Endothelial cell of umbilical vein (primary cell): Measurements from ENCODE around the gene TOR4A. TPM values are rescaled to one million over a fixed set of nuclear protein-coding genes. Genes with fewer than 3 reads are reported as not detected.

Experiments
- BruUV-seq: library from RNA; stranded (reverse); fragments of 400-500 nt; replicated peaks from 2 replicates; lab custom pipeline; 2021; lab: Mats Ljungman, UMichigan
- CTCF ChIA-PET: fragments of 300-600, 350-600 bp; sonication (Branson Sonifier 250); formaldehyde crosslinking; loops from one replicate; lab custom pipeline; 2021; ENCODE audit warnings: antibody characterized with exemption, inconsistent platforms; lab: Charles Lee
- POLR2A ChIA-PET: fragments of 300-600, 350-600 bp; sonication (Branson Sonifier 250); formaldehyde crosslinking; loops from one replicate; lab custom pipeline; 2021; ENCODE audit warnings: antibody characterized with exemption, inconsistent platforms; lab: Charles Lee
- DNase-seq: peaks from one replicate; pipeline ENCODE4 v3.0.0-alpha.2; 2011; ENCODE audit warnings: low read depth, low spot score
- FAIRE-seq: peaks from 2 replicates; lab custom pipeline; 2011; peaks lifted over from hg19 to GRCh38; lab: Jason Lieb, UNC
- H2AFZ ChIP-seq: 2 replicates; pipeline ENCODE4 v1.6.0; 2012; ENCODE audit warnings: low read depth, low read length, control low read depth, inconsistent platforms
- H3K27ac ChIP-seq: 2 replicates; pipeline ENCODE4 v1.5.1; 2011; ENCODE audit warnings: low read depth, mild to moderate bottlenecking, control low read depth, low read length, moderate library complexity; ENCODE audit not compliant: insufficient read depth
- H3K27me3 ChIP-seq, 2 experiments: 2 replicates each; pipeline versions ENCODE4 v1.6.0 to v1.6.1; 2011; ENCODE audit warnings: low read length in 2 of 2, mixed read lengths in 1 of 2; ENCODE audit not compliant: control insufficient read depth in 2 of 2, insufficient read depth in 2 of 2
- H3K36me3 ChIP-seq, 2 experiments: 2 replicates in 1 of 2; 3 replicates in 1 of 2; pipeline ENCODE4 v1.5.1; 2011; ENCODE audit warnings: low read length in 2 of 2, mild to moderate bottlenecking in 1 of 2, moderate library complexity in 1 of 2; ENCODE audit not compliant: control insufficient read depth in 2 of 2, insufficient read depth in 2 of 2; ENCODE audit errors: extremely low read depth in 1 of 2
- H3K4me1 ChIP-seq: 3 replicates; pipeline ENCODE4 v1.5.1; 2011; ENCODE audit warnings: mild to moderate bottlenecking, low read length; ENCODE audit not compliant: control insufficient read depth, insufficient read depth; ENCODE audit errors: extremely low read depth
- H3K4me2 ChIP-seq: 2 replicates; pipeline ENCODE4 v1.6.1; 2011; ENCODE audit warnings: low read length, control low read depth, mixed read lengths; ENCODE audit not compliant: insufficient read depth
- H3K4me3 ChIP-seq, 3 experiments: fragments of 200-600 bp in 1 of 3; sonication (generic), shearing (Covaris generic) in 1 of 3; replicated peaks in 1 of 3; 2 replicates each; pipeline ENCODE4 v1.5.1; 2011 to 2016; ENCODE audit warnings: control low read depth in 3 of 3, low read length in 3 of 3, mild to moderate bottlenecking in 2 of 3, inconsistent platforms in 1 of 3, low read depth in 1 of 3, moderate library complexity in 1 of 3; ENCODE audit not compliant: insufficient read depth in 1 of 3
- H3K79me2 ChIP-seq: 2 replicates; pipeline ENCODE4 v1.6.0; 2012; ENCODE audit warnings: low read length, inconsistent platforms; ENCODE audit not compliant: control insufficient read depth, insufficient read depth
- H3K9ac ChIP-seq: replicated peaks from 2 replicates; pipeline ENCODE3; 2011; ENCODE audit warnings: low read length, control low read depth; ENCODE audit not compliant: insufficient read depth; ENCODE audit errors: extremely low read depth
- H3K9me1 ChIP-seq: replicated peaks from 3 replicates; pipeline ENCODE4 v1.6.0; 2011; ENCODE audit warnings: mild to moderate bottlenecking, low read length; ENCODE audit not compliant: control insufficient read depth, insufficient read depth; ENCODE audit errors: extremely low read depth
- H3K9me3 ChIP-seq: replicated peaks from 2 replicates; pipeline ENCODE4 v1.5.1; 2012; ENCODE audit warnings: low read length, inconsistent platforms; ENCODE audit not compliant: control insufficient read depth, insufficient read depth
- H4K20me1 ChIP-seq: replicated peaks from 2 replicates; pipeline ENCODE3; 2011; ENCODE audit warnings: mild to moderate bottlenecking, low read length; ENCODE audit not compliant: control insufficient read depth, insufficient read depth; ENCODE audit errors: extremely low read depth
- FOS ChIP-seq: IDR thresholded peaks from 2 replicates; pipeline ENCODE4 v1.6.1; 2011; ENCODE audit warnings: mild to moderate bottlenecking, low read length, moderate library complexity, borderline replicate concordance; ENCODE audit not compliant: insufficient read depth
- GATA2 ChIP-seq: IDR thresholded peaks from 2 replicates; pipeline ENCODE4 v1.7.0; 2011; ENCODE audit warnings: low read depth, mild to moderate bottlenecking, moderate library complexity, mixed read lengths, low read length; ENCODE audit not compliant: insufficient read length, insufficient read depth
- MYC ChIP-seq: IDR thresholded peaks from one replicate; pipeline ENCODE4 v1.6.1; 2011; ENCODE audit warnings: mild to moderate bottlenecking, low read depth, low read length
- POLR2A ChIP-seq: IDR thresholded peaks from 2 replicates; pipeline ENCODE4 v1.6.1; 2012; ENCODE audit warnings: low read depth, mild to moderate bottlenecking, control low read depth, low read length
- dilution Hi-C: fragments of 300-500 bp; cut with MboI; formaldehyde crosslinking; loops from one replicate; pipeline ENCODE4 v1.15.0; 2019; ENCODE audit warnings: low sequenced_read_pairs; ENCODE audit not compliant: extremely low pct_ligation_motif_present
- intact Hi-C: fragments of 100-400 bp; cut with micrococcal nuclease; formaldehyde crosslinking; loops from one replicate; pipeline ENCODE4 v1.10.0; 2022
- polyA plus RNA-seq, 4 experiments: library from polyadenylated mRNA; depleted of rRNA in 3 of 4; stranded (reverse) in 3 of 4; unstranded in 1 of 4; fragments of >200 nt; gene quantifications; 2 replicates each; pipeline versions ENCODE4 v1.2.1 to v1.2.3, GENCODE V29; 2011 to 2012; ENCODE audit warnings: missing spikeins in 1 of 4
- total RNA-seq: library from RNA; stranded (reverse); gene quantifications from 2 replicates; pipeline ENCODE4 v1.2.3, GENCODE V29; 2021
- TF ChIP-seq, protein P1 (sequence below): IDR thresholded peaks from 2 replicates; pipeline ENCODE4 v1.6.1; 2011; ENCODE audit not compliant: insufficient read depth, insufficient read length
- TF ChIP-seq, protein P2 (sequence below), 2 donors: IDR thresholded peaks; 1 replicate in 1 of 2; 2 replicates in 1 of 2; pipeline ENCODE4 v1.5.1; 2011; ENCODE audit warnings: low read length in 2 of 2, mild to moderate bottlenecking in 2 of 2, moderate library complexity in 2 of 2, control low read depth in 1 of 2, inconsistent platforms in 1 of 2, low read depth in 1 of 2; ENCODE audit not compliant: insufficient read depth in 1 of 2; ENCODE audit errors: extremely low read depth in 1 of 2

TOR4A gene
- total and polyA plus RNA-seq, 2 donors (not counting 3 experiments of a cell fraction or from before 2014, with no cell fraction given) = 32.4 to 48.0 TPM

DNA sequence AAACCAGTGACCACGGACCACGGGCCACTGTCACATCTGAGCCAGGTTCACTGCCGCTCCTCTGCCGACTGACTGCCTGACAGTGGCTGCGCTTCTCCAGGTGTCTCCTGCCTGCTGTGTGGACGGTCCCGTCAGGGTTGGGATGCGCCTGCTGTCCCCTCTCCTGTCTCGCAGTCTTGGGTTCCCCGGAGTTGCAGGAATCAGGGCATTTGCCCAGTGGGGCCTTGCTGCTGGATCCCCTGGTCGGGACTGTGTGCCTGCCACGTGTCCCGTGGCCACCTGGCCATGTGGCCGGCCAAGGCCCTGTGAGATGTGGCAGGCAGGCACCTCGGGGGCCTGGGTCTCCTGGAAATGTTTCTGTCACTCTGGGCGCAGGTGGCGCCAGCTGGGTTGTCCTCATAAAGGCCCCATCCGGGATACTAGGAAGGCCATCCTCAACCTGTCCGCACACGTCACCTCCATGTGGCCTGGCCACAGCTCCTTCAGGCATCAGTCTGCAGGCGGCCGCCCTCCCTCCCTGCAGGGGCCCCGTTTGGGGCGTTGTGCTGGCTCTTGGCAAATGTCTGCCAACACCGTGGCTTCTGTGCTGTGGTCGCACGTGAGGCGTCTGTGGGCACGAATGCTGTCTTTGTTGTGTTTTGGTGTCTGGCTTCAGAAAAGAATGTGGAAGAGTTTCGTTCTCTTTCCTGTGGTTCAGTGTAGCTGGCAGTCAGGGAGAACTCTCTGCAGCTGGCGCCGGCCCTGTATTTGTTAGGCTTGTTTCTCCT lies 6.4 kb upstream of the TOR4A start:
- dilution Hi-C loops = no loop called here
- no TSS peak for BruUV-seq

GRCh38 chr9:137271696-137272076 lies 5.8 kb upstream of the TOR4A start:
- H4K20me1 ChIP-seq = no peaks in the 10 kb centered on the region
- peaks cover 28% of the 10 kb centered on the region for H3K4me1 ChIP-seq
- ChIA-PET POLR2A (no interaction called here), CTCF (no interaction called here)
- no peak overlapping the region for H3K9ac ChIP-seq
- H3K27ac ChIP-seq = no peak overlapping the region
- dilution Hi-C loops (no loop called here), intact Hi-C loops (no loop called here)
- no peak overlapping the region for H3K4me3 ChIP-seq
- H3K4me2 ChIP-seq = no peak overlapping the region
- no peak for TF ChIP-seq POLR2A
- no peak for TF ChIP-seq GATA2
- no peak for TF ChIP-seq FOS
- TF ChIP-seq, protein P1, sequence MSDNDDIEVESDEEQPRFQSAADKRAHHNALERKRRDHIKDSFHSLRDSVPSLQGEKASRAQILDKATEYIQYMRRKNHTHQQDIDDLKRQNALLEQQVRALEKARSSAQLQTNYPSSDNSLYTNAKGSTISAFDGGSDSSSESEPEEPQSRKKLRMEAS = no peak
- no peak for TF ChIP-seq MYC
- DNase-seq = no peak
- no peaks in the 10 kb centered on the region for H3K9me1 ChIP-seq
- no peak overlapping the region for H2AFZ ChIP-seq
- no peaks in the 10 kb centered on the region for H3K27me3 ChIP-seq
- H3K9me3 ChIP-seq = no peaks in the 10 kb centered on the region
- peaks cover 0 to 26% of the 10 kb centered on the region in 2 experiments for H3K36me3 ChIP-seq
- no peak for FAIRE-seq
- H3K79me2 ChIP-seq = no peaks in the 10 kb centered on the region
- no TSS peak for BruUV-seq

More for the DNA sequence above, 6.4 kb upstream of the TOR4A start:
- no peaks in the 10 kb centered on the region for H4K20me1 ChIP-seq
- CTCF ChIA-PET = no interaction called here
- no peak for FAIRE-seq
- no peaks in the 10 kb centered on the region for H3K9me1 ChIP-seq
- H3K9me3 ChIP-seq = no peaks in the 10 kb centered on the region
- no peak overlapping the region for H3K27ac ChIP-seq
- H3K36me3 ChIP-seq = peaks cover 0 to 28% of the 10 kb centered on the region in 2 experiments
- no peak for DNase-seq
- intact Hi-C loops = no loop called here
- no peaks in the 10 kb centered on the region for H3K27me3 ChIP-seq
- no peak overlapping the region for H2AFZ ChIP-seq
- POLR2A ChIA-PET = no interaction called here
- H3K4me1 ChIP-seq = peaks cover 23% of the 10 kb centered on the region
- H3K79me2 ChIP-seq = no peaks in the 10 kb centered on the region
- no peak overlapping the region for H3K4me3 ChIP-seq
- TF ChIP-seq FOS = no peak
- no peak for TF ChIP-seq POLR2A
- TF ChIP-seq, protein P2, sequence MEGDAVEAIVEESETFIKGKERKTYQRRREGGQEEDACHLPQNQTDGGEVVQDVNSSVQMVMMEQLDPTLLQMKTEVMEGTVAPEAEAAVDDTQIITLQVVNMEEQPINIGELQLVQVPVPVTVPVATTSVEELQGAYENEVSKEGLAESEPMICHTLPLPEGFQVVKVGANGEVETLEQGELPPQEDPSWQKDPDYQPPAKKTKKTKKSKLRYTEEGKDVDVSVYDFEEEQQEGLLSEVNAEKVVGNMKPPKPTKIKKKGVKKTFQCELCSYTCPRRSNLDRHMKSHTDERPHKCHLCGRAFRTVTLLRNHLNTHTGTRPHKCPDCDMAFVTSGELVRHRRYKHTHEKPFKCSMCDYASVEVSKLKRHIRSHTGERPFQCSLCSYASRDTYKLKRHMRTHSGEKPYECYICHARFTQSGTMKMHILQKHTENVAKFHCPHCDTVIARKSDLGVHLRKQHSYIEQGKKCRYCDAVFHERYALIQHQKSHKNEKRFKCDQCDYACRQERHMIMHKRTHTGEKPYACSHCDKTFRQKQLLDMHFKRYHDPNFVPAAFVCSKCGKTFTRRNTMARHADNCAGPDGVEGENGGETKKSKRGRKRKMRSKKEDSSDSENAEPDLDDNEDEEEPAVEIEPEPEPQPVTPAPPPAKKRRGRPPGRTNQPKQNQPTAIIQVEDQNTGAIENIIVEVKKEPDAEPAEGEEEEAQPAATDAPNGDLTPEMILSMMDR (IDR thresholded peaks at IDR 0.05; ENCODE audit: extremely low read depth in 1 of 2, insufficient read depth in 1 of 2, low read depth in 1 of 2, low read length in 2 of 2) = no peak
- no peak overlapping the region for H3K9ac ChIP-seq
- no peak overlapping the region for H3K4me2 ChIP-seq
